Neural progenitor cell (in vitro differentiated cells): Measurements from ENCODE around the gene SERPINA9. TPM values are rescaled to one million over a fixed set of nuclear protein-coding genes. Genes with fewer than 3 reads are reported as not detected.
"Not testable (repeated sequence)": the region's sequence is repeated elsewhere in the genome, so short reads cannot be mapped to it uniquely, and the experiment has no call there.

Experiments
- DNase-seq: peaks from one replicate; pipeline ENCODE4 v3.0.0-alpha.2; 2016; ENCODE audit warnings: low spot score
- H2AFZ ChIP-seq: fragments of 200-600 bp; sonication (generic); replicated peaks from 2 replicates; pipeline ENCODE4 v1.6.1; 2016; ENCODE audit warnings: antibody characterized with exemption
- H3F3A ChIP-seq: fragments of 200-600 bp; sonication (generic); 2 replicates; pipeline ENCODE4 v1.6.1; 2016; ENCODE audit warnings: antibody characterized with exemption, low read depth
- H3K27ac ChIP-seq: fragments of 200-600 bp; sonication (generic); 2 replicates; pipeline ENCODE4 v1.5.1; 2016; ENCODE audit warnings: mild to moderate bottlenecking
- H3K27me3 ChIP-seq: fragments of 200-600 bp; sonication (generic); 2 replicates; pipeline ENCODE4 v1.6.1; 2016; ENCODE audit warnings: mild to moderate bottlenecking, moderate library complexity
- H3K36me3 ChIP-seq: fragments of 200-600 bp; sonication (generic); 2 replicates; pipeline ENCODE4 v1.5.1; 2016
- H3K4me1 ChIP-seq: fragments of 200-600 bp; sonication (generic); 2 replicates; pipeline ENCODE4 v1.6.1; 2016; ENCODE audit warnings: mixed run types
- H3K4me2 ChIP-seq: fragments of 200-600 bp; sonication (generic); 2 replicates; pipeline ENCODE4 v1.6.1; 2016
- H3K4me3 ChIP-seq: fragments of 200-600 bp; sonication (generic); 2 replicates; pipeline ENCODE4 v1.5.1; 2016
- H3K79me2 ChIP-seq: fragments of 200-600 bp; sonication (generic); 2 replicates; pipeline ENCODE4 v1.6.1; 2016; ENCODE audit warnings: low read depth
- H3K9ac ChIP-seq: fragments of 200-600 bp; sonication (generic); 2 replicates; pipeline ENCODE4 v1.6.1; 2016
- H3K9me3 ChIP-seq: fragments of 200-600 bp; sonication (generic); 2 replicates; pipeline ENCODE4 v1.5.1; 2016; ENCODE audit warnings: low read depth
- H4K20me1 ChIP-seq: fragments of 200-600 bp; sonication (generic); 2 replicates; pipeline ENCODE4 v1.6.1; 2016; ENCODE audit warnings: low read depth
- H3K27ac Mint-ChIP-seq: 3 replicates; pipeline ENCODE4 v1.8.0; 2021; ENCODE audit warnings: mixed read lengths
- H3K27me3 Mint-ChIP-seq: 2 replicates; pipeline ENCODE4 v1.8.0; 2022; ENCODE audit warnings: low read depth, mild to moderate bottlenecking, inconsistent platforms, moderate library complexity, mixed read lengths; ENCODE audit not compliant: insufficient read depth
- H3K36me3 Mint-ChIP-seq: 3 replicates; pipeline ENCODE4 v1.8.0; 2021; ENCODE audit warnings: mixed read lengths
- H3K4me1 Mint-ChIP-seq: 3 replicates; pipeline ENCODE4 v1.8.0; 2021; ENCODE audit warnings: mixed read lengths
- H3K4me3 Mint-ChIP-seq: 3 replicates; pipeline ENCODE4 v1.8.0; 2021; ENCODE audit warnings: mild to moderate bottlenecking, moderate library complexity, mixed read lengths
- H3K9me3 Mint-ChIP-seq: 3 replicates; pipeline ENCODE4 v1.8.0; 2020; ENCODE audit warnings: mixed read lengths
- CTCF ChIP-seq: fragments of 200-600 bp; sonication (generic); IDR thresholded peaks from 2 replicates; pipeline ENCODE4 v1.5.1; 2017; ENCODE audit warnings: antibody characterized with exemption, mild to moderate bottlenecking
- EZH2 ChIP-seq: fragments of 200-600 bp; sonication (generic); IDR thresholded peaks from 2 replicates; pipeline ENCODE4 v1.6.1; 2017; ENCODE audit warnings: antibody characterized with exemption, mild to moderate bottlenecking, moderate library complexity
- EZH2phosphoT487 ChIP-seq: fragments of 200-600 bp; sonication (generic); IDR thresholded peaks from 2 replicates; pipeline ENCODE4 v1.6.1; 2017; ENCODE audit warnings: antibody characterized with exemption
- total RNA-seq: library from RNA; depleted of rRNA; stranded (reverse); fragments of >200 nt; gene quantifications from 2 replicates; pipeline ENCODE4 v1.2.3, GENCODE V29; 2015; ENCODE audit warnings: low replicate concordance

Gene SERPINA9
- total RNA-seq, 1 donor from 2014 or later = not detected

DNA sequence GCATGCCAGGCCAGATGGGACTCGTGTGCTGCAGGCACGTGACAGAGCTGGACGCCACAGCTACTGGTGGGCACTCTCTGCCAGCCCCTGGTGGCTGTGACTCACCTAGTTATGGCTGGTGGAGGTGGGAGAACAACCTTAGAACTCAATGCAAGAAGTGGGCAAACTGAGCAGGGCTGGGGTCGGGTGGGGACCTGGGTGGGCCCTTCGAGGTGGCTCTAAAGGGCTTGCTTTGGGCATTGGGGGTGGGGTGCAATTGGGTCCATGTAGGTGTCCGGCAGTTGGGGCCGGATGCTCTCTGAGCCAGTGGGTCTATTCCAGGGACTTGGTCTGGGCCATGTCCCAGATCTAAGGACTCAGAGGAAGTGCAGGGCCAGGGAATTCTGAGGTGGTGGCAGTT lies 38.4 kb upstream of the SERPINA9 start:
- no peak for DNase-seq
- Histone ChIP-seq H2AFZ (no peak overlapping the region), H3K4me3 (no peak overlapping the region), H3K27ac (no peak overlapping the region), H3F3A (no peaks in the 10 kb centered on the region), H3K4me1 (peaks cover 3% of the 10 kb centered on the region), H3K79me2 (no peaks in the 10 kb centered on the region), H3K9me3 (no peaks in the 10 kb centered on the region), H4K20me1 (no peaks in the 10 kb centered on the region), H3K4me2 (no peak overlapping the region), H3K9ac (no peak overlapping the region), H3K27me3 (no peaks in the 10 kb centered on the region), H3K36me3 (no peaks in the 10 kb centered on the region)
- peaks cover 6% of the 10 kb centered on the region for H3K27me3 Mint-ChIP-seq
- no peaks in the 10 kb centered on the region for H3K36me3 Mint-ChIP-seq
- H3K9me3 Mint-ChIP-seq = peaks cover 2% of the 10 kb centered on the region
- no peak overlapping the region for H3K4me3 Mint-ChIP-seq
- TF ChIP-seq CTCF (no peak), EZH2phosphoT487 (no peak), EZH2 (no peak)
- H3K4me1 Mint-ChIP-seq = peaks cover 8% of the 10 kb centered on the region
- no peak overlapping the region for H3K27ac Mint-ChIP-seq

DNA sequence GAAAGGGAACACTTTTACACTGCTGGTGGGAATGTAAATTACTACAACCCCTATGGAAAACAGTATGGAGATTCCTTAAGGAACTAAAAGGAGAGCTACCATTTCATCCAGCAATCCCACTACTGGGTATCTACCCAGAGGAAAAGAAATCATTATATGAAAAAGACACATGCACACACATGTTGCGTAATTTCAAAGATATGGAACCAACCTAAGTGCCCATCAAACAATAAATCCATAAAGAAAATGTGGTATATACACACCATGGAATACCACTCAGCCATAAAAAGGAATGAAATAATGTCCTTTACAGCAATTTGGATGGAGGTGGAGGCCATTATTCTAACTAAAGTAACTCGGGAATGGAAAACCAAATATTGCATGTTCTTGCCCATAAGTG lies 34.5 kb upstream of the SERPINA9 start:
- not testable (repeated sequence) for H3K36me3 Mint-ChIP-seq

GRCh38 chr14:94509356-94509755 lies 33.4 kb upstream of the SERPINA9 start, which contains the start of gene SERPINA12:
TSS of gene SERPINA12 (minus strand) at chr14:94509469. CDS start at chr14:94498397, 11,072 bp downstream.
- DNase-seq = no peak
- no peak for TF ChIP-seq CTCF
- no peak for TF ChIP-seq EZH2
- TF ChIP-seq EZH2phosphoT487 = no peak
- no peaks in the 10 kb centered on the region for H3K9me3 ChIP-seq
- H3F3A ChIP-seq = no peaks in the 10 kb centered on the region
- no peaks in the 10 kb centered on the region for H3K79me2 ChIP-seq
- Mint-ChIP-seq H3K9me3 (no peaks in the 10 kb centered on the region), H3K4me3 (no peak within 1 kb of the TSS), H3K4me1 (no peaks in the 10 kb centered on the region), H3K27me3 (peaks cover 6% of the 10 kb centered on the region), H3K27ac (no peak within 1 kb of the TSS), H3K36me3 (no peaks in the 10 kb centered on the region)
- no peak within 1 kb of the TSS for H3K4me3 ChIP-seq
- no peak within 1 kb of the TSS for H3K9ac ChIP-seq
- H3K36me3 ChIP-seq = no peaks in the 10 kb centered on the region
- H3K4me2 ChIP-seq = no peak within 1 kb of the TSS
- H3K27me3 ChIP-seq = no peaks in the 10 kb centered on the region
- H3K27ac ChIP-seq = no peak within 1 kb of the TSS
- no peak within 1 kb of the TSS for H2AFZ ChIP-seq
- H3K4me1 ChIP-seq = no peaks in the 10 kb centered on the region
- no peaks in the 10 kb centered on the region for H4K20me1 ChIP-seq

More for the DNA sequence above, 34.5 kb upstream of the SERPINA9 start:
- not testable (repeated sequence) for H3F3A ChIP-seq, H3K27me3 ChIP-seq, H3K27ac ChIP-seq, H3K9me3 ChIP-seq, H3K9ac ChIP-seq, H3K9me3 Mint-ChIP-seq, DNase-seq, H3K36me3 ChIP-seq, H4K20me1 ChIP-seq, H3K27me3 Mint-ChIP-seq, H3K4me1 ChIP-seq, H3K27ac Mint-ChIP-seq, H3K4me1 Mint-ChIP-seq, H2AFZ ChIP-seq, H3K79me2 ChIP-seq, H3K4me3 Mint-ChIP-seq, H3K4me2 ChIP-seq, H3K4me3 ChIP-seq

GRCh38 chr14:94505641-94506040 lies 29.6 kb upstream of the SERPINA9 start:
- H3K79me2 ChIP-seq = no peaks in the 10 kb centered on the region
- no peak overlapping the region for H3K27ac ChIP-seq
- peaks cover 8% of the 10 kb centered on the region for H3K27me3 Mint-ChIP-seq
- H3K9ac ChIP-seq = no peak overlapping the region
- no peaks in the 10 kb centered on the region for H3K4me1 ChIP-seq
- no peaks in the 10 kb centered on the region for H3K4me1 Mint-ChIP-seq
- no peaks in the 10 kb centered on the region for H3K9me3 Mint-ChIP-seq
- H3K4me3 Mint-ChIP-seq = no peak overlapping the region
- H3K27ac Mint-ChIP-seq = no peak overlapping the region
- H3K4me3 ChIP-seq = no peak overlapping the region
- no peak overlapping the region for H2AFZ ChIP-seq
- H3K9me3 ChIP-seq = no peaks in the 10 kb centered on the region
- no peaks in the 10 kb centered on the region for H3K27me3 ChIP-seq
- TF ChIP-seq EZH2 (no peak), EZH2phosphoT487 (no peak), CTCF (no peak)
- no peaks in the 10 kb centered on the region for H3K36me3 ChIP-seq
- H4K20me1 ChIP-seq = no peaks in the 10 kb centered on the region
- H3F3A ChIP-seq = no peaks in the 10 kb centered on the region
- no peak for DNase-seq
- H3K4me2 ChIP-seq = no peak overlapping the region
- no peaks in the 10 kb centered on the region for H3K36me3 Mint-ChIP-seq
